Endometrial microvascular endothelial cells (primary cell): Measurements from ENCODE around the gene TOX2. TPM values are rescaled to one million over a fixed set of nuclear protein-coding genes. Genes with fewer than 3 reads are reported as not detected.

Source experiments
- in situ Hi-C: cut with HindIII; loops from 2 replicates; pipeline ENCODE4 v1.10.0; 2017; ENCODE audit warnings: low sequenced_read_pairs, low pct_unique_long_range_greater_than_20kb; ENCODE audit errors: inconsistent ontology term
- total RNA-seq: library from RNA; depleted of rRNA; stranded (reverse); fragments of >200 nt; gene quantifications from one replicate; pipeline ENCODE4 v1.2.3, GENCODE V29; 2015; ENCODE audit errors: inconsistent ontology term

TOX2 gene, protein sequence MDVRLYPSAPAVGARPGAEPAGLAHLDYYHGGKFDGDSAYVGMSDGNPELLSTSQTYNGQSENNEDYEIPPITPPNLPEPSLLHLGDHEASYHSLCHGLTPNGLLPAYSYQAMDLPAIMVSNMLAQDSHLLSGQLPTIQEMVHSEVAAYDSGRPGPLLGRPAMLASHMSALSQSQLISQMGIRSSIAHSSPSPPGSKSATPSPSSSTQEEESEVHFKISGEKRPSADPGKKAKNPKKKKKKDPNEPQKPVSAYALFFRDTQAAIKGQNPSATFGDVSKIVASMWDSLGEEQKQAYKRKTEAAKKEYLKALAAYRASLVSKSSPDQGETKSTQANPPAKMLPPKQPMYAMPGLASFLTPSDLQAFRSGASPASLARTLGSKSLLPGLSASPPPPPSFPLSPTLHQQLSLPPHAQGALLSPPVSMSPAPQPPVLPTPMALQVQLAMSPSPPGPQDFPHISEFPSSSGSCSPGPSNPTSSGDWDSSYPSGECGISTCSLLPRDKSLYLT
- 18.7 TPM for total RNA-seq

DNA sequence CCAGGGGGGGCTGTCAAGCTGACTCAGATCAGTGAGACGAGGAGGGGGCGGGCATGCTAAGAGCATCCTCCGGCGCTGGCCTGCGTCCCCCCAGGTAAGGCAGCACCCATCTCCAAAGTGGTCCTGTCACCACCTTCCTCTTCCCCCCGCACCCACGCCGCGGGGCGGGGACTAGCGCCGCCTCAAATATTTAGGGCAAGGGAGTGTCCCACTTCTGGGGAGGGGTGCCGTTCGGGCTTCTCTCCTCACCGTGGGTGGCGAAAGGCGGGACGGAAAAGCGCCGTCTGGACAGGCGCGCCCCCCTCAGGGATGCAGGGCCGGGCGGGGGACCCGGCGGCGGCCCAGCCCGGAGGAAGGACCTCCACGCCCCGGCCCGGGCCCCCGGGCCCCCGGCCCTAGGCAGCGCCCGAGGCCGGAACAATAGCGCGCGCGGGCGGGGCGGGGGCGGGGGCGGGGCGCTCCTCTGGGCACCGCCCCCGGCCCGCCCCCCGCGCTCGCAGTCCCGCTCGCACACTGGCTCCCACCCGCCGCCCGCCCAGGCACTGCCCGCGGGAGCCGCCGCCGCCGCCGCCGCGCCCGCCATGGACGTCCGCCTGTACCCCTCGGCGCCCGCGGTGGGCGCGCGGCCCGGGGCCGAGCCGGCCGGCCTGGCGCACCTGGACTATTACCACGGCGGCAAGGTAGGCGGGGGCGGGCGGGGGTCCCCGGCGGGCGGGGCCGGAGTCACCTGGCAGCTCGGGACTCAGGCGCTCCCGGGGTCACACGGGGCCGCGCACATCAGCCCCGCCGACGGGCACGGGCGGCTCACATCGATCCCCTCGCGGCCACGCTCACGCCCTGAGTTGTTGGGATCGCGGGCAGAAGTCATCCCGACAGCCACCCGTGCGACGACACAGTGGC lies at the start of gene TOX2:
TSS of gene TOX2 (plus strand) at position 542 of the 900 bp plus-strand sequence. CDS start at position 582, 40 bp downstream.
- in situ Hi-C loops = no loop called here

DNA sequence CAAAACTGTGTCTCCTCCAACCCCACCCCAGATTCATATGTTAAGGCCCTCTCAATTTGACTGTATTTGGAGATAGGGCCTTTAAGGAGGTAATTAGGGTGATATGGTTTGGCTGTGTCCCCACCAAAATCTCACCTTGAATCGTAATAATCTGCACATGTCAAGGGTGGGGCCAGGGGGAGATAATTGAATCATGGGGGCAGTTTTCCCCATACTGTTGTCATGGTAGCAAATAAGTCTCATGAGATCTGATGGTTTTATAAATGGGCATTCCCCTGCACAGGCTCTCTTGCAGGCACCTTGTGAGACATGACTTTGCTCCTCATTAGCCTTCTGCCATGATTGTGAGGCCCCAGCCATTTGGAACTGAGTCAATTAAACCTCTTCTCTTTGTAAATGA lies 46.6 kb upstream of the TOX2 start:
- in situ Hi-C loops = no loop called here

DNA sequence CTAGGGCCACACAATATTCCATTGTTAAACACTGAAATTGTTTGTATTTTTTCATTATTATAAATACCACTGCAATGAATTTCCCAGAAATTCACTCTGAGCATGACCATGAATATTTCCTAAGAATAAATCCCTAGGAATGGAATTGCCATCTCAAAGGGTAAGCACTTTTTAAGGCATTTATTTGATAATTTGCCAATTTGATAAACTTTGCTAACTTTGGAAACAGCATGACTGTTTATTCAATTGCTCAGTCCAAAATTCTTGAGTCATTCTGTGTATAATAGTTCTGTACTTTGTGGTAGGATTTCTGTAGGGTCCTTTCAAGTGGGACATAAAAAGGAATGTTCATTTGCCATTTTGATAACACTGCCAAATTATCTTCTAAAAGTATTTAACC lies 44.2 kb upstream of the TOX2 start:
- in situ Hi-C loops = no loop called here

DNA sequence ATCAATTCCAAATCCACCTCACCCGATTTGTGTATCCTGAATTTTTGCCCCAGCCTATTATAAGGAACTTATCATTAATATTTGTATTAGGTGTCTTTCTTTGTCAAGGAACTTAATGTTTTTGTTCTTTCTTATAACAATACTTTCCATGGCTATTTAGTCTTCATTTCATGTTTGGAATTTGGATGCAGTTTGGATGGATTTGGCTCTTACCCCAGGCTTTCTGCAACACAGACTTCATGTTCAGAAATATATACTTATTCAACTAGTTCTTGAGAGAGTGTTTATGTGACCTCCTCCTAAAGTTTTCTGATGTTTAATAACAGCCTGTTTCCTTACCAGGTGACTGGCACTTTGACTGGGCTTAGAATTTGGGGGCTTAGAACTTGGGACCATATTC lies 35.9 kb upstream of the TOX2 start:
- in situ Hi-C loops = no loop called here

DNA sequence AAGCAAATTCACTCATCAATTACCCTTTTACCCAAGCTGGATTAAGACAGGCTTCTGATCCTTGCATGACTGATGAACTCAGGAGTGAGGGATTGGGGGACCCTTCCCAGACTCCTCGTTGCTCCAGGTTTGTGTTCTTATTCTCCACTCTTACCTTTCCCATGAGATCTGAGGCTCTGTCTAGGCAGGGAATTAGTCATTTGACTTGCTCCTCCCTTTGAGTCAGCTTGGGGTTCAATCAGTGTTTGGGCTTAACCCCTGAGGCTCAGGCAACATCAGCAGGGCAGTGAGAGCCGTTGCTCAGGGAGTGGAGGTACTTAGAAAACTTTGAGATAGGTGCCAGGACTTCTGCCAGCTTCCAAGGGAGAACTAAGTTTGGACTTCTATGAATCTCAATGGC lies 20.7 kb upstream of the TOX2 start:
- in situ Hi-C loops = no loop called here

DNA sequence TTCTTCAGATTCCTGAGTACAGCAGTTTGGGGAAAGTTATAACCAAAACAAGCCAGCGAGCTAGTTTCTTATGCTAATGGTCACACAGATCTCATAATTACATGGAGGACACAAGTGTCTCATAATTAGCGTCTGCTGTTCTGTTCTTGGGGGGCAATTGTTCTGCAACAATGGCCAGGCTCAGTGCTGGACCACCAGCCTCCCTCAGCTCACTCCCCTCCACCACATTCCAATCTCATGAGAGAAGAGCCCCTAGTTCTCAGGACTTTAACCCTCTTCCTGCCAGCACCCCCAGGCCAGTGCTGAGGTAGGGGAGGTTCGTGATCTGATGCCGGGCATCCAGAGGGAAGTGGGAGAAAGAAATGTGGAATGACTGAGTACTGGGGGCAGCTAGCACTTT lies 20.2 kb upstream of the TOX2 start:
- in situ Hi-C loops = no loop called here

DNA sequence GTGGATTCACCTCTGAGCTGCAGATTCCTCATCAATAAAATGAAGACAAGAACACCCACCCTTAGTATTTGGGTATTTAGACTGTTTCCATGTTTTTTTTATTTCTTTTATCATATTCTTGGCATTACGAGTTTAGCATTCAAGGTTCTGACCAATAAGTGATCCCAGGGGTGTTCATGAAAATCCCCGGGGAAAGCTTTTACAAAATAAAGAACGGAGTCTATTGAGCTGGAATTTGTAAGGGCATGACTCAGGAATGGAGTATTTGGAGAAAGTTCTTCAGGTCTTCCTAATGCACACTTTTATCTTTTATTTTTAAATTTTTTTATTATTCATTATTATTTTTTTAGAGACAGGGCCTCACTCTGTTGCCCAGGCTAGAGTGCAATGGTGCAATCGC lies 19.4 kb upstream of the TOX2 start:
- in situ Hi-C loops = no loop called here

DNA sequence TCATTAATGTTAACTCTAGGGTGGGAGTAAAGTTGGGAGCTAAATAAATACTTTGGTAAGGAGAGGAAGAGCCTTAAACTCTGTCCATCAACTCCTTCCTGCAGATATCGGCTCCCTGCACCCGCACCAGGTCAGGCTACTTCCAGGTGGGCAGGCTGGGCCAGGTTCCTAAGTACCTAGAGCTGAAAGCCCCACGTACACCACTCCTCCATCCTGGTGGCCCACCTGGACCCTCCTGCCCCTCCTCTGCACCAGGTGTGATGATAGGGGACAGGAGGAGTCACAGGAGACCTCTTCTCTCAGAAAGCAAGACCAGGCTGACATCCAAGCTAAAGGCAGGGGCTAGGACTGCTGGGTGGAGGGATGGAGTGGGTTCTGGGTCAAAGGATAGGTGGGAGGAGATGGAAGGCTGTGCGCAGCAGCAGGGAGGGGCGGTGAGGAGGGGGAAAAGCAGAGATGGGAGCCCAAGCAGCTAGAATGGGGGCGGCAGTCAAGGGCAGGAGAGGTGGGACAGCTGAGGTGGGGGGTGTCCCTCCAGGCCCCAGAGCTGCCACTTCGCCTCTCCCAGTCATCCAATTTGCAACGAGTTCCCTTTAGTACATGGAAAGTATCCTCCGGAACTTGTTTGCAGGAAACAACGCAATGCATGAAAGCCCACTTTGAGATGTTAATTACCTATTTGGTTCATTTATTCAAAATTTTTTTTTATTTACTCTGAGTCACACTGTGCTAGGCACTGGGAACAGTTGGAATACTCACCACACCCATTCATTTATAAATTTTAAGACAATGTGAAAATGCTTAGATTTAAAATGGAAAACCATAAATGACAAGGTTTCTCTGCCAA lies 15.2 kb upstream of the TOX2 start:
- in situ Hi-C loops = no loop called here

DNA sequence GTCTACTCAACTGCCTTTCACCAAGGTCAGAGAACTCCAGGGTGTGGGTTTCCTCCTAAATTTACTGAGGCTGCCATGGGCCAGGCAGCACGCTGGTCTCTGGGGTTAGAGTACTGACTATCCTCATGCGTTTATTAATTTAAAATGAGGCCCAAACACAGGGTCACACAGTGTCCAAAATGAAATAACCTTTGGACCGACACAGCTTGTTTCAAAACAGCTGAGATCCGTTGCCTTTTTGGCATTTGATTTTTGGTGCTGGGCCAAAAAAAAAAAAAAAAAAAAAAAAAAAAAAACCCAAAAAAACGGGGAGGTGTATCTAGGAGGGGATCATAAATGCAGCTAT lies 14.6 kb upstream of the TOX2 start:
- in situ Hi-C loops = no loop called here

DNA sequence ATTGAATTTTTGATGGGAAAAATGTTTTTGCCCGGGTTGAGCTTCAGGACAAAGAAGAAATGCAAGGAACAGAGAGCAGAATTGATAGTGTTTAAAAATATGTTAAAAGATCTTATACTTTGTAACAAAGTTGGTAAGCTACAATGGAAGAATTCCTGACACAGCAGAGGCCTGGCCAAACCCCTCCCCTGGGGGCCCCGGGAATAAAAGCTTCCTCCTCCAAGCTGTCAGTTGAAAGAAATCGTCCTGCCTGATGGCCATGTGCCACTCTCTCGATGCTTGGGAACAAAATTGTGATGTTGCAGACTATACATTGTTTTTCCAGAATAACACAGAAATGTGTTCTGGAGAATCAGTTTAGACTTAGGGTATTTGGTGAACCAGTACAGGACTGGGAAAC lies 14.2 kb upstream of the TOX2 start:
- in situ Hi-C loops = no loop called here

DNA sequence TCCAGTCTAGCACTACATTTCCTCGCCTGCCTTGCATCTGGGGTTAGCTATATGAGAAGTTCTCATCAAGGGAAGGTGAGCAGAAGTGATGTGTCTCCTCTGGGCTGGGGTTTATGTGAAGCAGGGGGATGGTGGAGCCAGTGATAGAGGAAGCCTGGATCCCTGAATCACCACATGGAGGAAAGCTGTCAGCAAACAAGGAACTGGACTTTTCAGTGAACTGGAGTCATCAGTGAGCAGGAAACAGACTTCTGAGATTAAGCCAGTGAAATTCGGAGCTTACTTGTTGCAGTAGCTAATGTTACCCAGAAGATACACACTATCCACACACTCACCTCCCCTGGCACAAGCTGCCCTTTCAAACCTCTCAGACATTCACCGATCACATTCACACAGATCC lies 13.4 kb upstream of the TOX2 start:
- in situ Hi-C loops = no loop called here

DNA sequence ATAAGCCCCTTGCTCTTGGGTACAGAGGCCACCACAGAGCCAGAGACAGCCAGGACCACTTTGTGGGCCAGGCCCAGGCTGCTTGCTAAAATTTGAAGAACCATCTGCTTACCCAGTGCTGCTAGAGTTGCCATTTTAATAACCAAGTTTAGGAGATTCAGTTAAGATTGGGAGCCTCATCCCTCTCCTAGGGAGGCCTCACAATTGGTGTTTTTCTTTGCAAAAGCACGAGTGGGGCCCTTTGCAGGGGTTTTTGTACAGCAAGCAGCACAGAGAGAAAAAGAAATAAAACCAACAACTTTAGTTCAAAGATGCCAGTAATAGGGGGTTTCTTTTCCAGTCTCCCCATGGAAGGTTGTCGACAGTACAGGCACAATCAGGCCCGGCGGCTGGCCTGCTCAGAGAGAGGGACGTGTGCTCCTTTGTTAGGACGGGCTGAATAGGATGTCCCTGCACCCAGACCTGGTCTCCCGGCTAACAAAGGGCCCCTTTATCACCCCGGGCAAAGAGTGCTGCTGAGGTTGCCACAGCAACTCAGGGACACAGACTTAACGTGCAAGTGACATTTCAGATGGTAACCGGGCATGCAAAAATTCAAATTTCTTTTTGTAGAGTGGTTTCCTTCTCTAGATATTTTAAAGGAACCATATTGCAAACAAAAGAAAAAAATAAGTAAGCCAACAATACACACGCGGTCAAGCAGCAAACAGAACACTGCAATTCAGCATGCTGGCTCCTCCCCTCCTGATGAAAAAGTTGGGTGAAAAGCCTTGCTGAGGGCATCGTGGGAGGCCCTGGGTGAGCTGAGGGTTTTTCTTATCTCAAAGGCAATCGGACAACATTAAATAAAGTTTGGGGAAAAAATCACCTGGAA lies 10.5 kb upstream of the TOX2 start:
- in situ Hi-C loops = no loop called here

DNA sequence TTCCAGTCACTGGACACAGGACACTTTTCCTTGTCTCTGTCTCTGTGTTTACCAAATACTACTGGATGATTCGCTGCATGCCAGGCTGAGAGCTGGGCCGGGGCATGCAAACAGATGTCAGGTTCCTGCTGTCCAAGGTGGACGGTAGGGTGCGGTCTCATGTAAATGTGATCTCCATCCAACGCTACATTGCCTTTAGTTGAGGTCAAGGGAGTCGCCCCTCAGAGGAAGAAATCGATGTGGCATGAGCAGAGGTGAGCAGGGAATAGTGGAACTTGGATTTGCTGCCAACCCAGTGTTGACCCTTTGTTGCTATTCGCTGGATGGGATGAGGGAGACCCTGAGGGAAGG lies 9.8 kb upstream of the TOX2 start:
- in situ Hi-C loops = no loop called here

DNA sequence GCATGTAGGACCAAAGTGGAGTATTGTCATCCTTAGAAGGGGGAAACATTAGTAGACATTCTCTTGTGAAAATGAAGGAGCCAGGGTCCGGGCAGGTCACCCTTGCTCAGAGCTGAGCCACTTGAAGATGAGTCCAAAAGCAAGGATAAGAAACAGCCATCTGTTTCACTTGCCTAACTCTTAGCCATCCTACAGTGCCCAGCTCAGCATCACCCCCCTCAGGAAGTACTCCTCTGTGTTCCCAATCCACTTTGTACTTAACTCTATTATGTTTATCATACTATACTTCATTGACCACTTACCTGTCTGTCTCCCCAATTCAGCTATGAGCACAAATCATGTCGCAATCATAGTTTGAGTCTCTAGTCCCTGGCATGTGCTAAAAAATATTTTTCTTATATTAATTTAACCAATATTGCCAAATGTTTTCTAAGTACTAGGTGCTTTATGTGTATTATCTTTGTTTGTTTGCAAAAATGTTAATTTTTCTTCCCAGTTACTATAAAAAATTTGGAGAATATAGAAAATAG lies 8.1 kb upstream of the TOX2 start:
- in situ Hi-C loops = no loop called here

DNA sequence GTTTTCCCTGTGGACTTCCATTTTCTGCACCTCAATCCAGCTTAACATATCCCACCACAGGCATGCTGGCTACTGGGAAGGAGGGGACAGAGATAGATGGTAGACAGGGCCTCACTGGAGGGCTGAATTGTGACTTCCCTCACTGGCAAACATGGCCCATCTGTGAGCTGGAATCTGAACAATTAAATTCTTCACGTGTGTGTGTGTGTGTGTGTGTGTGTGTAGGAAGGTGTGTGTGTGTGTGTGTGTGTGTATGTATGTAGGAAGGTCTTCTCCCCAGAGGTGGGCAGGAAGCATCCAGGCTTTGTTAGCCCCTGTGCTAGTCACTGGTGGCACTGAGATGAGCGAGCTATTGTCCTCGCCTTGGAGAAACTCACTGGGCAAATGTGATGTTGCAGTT lies 5.4 kb upstream of the TOX2 start:
- in situ Hi-C loops = no loop called here

DNA sequence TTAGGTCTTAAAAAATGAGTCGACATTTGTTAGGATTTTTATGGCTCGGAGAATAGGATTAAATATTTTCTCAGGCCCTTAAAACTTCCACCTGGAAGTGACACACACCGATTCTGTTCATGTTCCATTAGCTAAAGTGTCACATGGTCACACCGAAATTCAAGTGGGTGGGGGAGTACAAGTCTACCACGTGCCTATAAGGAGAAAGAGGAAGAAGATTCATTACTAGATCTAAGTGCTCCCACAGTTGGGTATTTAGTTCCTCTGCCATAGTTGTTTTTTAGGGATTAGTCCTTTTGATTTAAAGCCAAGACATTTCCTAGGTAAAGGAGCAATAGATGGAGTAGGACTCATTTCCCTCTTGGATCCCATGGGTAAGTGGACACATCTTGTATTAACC lies 4.9 kb upstream of the TOX2 start:
- in situ Hi-C loops = no loop called here

DNA sequence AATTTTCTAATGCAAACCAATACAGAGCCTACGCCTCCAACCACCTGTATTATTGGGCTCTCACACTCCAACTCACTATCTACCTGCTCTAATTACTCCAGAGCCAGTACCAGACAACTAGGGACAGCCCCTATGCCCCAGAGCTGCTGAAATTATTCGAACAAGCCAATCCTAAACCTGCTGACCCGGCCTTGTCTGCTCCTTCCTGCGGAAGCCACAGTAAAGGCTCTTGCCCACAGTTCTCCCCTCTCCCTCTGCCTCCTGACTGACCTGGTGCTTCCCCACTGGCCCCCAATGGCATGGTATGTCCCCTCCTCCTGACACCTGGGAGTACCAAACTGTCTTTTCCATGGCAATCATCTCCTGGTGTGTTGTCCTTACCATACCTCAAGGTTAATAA lies 4.1 kb upstream of the TOX2 start:
- in situ Hi-C loops = no loop called here

DNA sequence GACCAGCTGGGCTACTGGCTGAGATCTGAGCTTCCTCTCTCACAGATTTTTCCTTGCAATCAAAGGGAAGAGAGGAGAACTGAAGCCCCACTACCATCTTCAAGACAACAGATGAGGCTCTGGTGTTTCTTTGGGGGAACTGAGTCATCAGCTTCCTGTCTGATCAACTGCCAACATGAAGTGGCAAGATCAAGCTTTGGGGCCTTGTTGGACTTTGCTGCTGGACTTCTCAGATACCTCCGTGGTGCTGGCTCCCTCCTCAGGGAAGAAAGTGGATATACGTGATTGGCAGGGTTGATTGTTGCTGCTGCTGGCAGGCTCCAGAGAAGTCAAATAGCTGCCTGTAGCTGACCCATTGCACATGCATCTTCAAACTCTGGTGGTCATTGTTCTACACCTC lies 3.6 kb upstream of the TOX2 start:
- in situ Hi-C loops = no loop called here
